LoVo (cell line): ENCODE results near the gene KIF18A.
"Not testable (repeated sequence)": the region's sequence is repeated elsewhere in the genome, so short reads cannot be mapped to it uniquely, and the experiment has no call there.

Source experiments
- DNase-seq: peaks from one replicate; pipeline ENCODE4 v3.0.0-alpha.2; 2016; ENCODE audit warnings: low spot score

Gene KIF18A

DNA sequence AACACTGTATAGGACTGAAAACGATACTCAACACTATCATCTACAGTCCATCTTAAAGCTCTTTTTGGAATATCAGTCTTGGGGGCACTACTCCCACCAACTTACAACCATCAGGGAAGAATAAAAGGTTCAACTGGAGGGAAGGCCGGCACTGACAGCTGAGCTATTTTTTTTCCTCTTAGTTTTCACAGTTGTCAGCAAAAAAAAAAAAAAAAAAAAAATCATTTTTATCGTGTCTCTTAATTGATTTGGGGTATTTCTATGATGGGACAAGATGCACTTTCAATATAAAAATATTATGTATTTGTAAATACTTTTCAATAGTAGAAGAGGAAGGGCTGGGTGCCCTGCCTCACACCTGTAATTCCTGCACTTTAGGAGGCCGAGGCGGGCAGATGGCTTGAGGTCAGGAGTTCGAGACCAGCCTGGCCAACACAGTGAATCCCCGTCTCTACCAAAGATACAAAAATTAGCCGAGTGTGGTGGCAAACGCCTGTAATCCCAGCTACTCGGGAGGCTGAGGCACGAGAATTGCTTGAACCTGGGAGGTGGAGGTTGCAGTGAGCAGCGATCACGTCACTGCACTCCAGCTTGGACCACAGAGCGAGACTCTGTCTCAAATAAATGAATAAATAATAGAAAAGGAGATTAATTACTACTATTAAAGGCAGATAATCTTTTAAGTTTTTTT is 1.5 kb downstream of the KIF18A start:
- DNase-seq, result no peak

DNA sequence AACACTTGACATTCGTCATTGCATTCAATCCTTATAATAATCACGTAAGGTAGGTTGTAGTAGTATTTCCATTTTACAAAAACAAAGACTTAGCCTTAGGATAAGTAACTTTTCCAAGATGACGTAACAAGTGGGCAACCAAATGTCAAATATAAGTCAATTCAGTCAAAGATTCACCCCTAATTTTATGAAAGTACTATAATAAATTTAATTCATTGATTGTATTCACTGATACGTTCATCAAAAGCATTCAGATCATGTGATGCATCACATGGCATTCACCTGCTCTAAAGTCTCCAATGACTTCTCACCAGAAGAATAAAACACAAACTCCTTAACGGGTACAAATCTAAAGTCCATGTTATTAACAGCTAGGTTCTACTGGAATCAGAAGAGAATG is 2.1 kb downstream of the KIF18A start:
- DNase-seq, result no peak

DNA sequence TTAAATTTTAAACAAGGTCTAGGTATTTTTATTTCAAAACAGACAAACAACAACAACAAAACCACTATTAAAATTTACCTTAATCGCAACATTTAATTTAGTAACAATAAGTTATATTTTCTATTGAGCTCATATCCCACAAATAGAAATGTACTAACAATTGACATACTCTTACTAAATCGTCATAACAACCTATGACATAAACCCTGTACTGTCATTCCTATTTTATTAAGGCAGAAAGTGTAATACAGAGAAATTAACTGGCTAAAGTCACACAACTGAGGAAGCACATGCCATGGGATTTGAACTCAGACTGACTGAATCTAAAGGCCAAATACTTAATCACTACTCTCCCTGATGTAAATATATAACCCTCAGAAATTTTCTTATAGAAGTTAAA is 3.0 kb downstream of the KIF18A start:
- no peak for DNase-seq

DNA sequence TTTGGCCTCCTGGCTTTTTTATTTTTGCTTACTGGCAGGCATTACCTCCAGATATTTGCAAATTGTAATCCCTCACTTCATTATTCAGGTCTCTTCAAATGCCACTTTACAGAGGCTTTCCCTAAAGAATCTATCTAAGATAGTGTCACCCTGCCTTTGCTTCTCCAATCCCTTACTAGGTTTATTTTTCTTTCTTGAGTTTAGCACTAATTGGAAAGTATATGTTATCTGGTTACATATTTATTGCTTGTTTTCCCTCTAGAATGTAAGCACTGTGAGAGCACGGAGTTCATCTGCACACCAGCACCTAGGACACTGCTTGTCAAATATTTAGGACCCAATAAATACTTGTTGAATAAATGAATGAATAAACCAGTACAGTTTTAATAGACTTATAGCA is 3.5 kb downstream of the KIF18A start:
- no peak for DNase-seq

DNA sequence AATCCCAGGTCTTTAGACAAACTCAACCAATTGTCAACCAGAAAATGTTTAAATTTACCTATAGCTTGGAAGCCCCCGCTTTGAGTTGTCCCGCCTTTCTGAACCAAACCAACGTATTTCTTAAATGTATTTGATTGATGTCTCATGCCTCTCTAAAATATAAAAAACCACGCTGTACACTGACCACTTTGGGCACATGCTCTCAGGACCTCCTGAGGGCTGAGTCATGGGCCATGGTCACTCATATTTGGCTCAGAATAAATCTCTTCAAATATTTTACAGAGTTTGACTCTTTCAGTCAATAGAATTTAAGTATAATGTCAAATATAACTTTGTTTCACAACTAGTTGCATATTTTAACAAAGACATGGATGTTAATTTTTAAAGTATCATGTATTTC is 5.7 kb downstream of the KIF18A start:
- DNase-seq, result not testable (repeated sequence)

DNA sequence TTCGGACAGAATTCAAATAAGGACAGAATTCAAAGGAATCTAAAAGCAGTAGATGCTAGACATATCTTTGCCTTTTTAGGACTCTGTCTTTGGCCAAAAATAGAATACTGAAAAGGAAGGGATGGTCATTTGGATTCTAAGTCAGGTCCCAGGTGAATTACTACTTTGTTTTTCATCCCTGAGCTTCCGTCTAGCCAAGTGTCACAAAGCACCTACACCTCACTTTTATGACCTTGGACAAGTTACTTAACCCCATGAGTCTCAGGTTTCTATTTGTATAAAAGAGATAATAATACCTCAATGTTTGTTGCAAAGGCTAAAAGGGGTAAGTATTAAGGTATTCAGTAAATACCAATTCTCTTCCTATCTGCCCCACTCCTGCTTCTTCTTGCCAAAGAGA is 7.3 kb downstream of the KIF18A start:
- DNase-seq, result no peak

DNA sequence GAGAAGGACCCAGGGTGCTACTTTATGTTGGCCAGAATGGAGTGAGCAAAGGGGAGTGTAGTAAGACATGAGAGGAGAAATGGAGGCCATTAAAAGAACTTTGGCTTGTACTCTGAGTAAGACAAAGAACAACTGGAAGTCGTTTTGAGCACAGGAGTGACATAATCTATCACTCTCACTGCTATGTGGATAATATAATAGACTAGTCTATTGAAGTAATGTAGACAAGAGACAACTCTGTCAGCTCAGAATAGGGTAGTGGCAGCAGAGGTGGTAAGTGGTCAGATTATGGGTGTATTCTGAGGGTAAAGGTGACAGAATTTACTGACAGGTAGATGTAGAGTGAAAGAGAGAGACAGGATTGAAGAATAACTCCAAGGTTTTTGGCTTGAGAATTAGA is 8.2 kb downstream of the KIF18A start:
- no peak for DNase-seq

DNA sequence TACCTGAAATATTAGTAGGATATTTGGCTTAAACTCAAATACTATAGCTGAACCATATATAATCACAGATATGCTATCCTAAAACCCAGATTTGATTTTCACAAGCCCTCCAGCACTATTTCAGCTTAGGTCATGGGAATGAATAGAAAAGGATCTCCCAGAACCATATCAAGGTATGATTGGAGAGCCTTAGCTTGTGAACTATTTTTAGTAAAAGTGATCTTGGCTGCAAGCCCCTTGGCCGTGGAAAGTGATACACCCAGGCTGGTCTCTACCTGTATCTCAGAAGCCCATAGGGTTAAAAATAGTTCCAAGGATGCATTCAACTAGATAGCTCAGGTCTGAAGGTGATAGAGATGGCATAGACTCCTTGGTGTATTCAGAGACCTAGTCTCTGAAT is 9.7 kb downstream of the KIF18A start:
- no peak for DNase-seq

DNA sequence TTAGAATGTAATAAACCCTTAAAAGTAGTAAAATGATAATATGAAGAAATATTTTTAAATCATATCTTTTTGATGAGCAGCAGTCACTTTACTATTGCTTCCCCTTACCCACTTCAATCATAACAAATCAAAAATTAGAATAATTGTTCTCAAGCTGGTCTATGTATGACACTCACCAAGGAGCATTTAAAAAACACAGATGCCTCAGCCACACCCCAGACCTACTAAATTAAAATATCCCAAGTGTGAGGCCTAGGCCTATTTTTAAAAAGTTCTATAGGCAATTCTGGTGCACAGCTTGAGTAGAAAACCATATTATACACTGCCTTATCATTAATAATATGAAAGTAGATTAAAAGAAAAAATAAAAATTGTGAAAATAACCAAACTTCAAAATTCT is 15.2 kb downstream of the KIF18A start:
- DNase-seq, result no peak

DNA sequence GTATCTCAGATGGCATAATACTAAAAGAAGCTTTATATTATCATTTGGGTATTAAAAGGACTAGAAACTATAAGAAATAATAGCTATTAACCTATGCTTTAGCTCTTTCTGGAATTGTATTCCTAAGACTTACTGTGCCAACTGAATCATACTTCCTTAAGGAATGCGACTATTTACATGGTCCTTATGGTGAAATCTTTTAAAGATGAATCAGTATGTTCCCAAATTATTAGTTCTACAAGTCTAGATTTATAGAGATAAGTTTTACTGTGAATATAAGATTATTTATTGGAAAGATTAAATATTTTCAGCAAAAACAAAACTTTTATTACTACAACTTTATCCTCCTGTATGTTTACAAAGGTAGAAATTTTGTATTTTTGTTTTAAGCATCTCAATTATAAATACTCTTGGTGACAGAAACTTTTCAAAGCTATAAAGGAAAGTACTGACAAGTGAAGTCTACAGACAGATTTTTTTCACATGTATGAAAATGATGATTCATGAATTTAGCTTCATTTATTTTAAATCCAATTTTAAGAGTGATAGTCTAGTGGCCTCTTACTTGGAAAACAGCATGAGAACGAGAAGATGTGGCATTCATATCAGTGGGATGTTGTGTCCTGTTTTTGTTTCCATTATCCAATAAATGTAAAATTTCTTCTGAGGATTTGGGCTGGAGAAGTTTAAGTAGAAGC is 17.8 kb downstream of the KIF18A start:
- no peak for DNase-seq

DNA sequence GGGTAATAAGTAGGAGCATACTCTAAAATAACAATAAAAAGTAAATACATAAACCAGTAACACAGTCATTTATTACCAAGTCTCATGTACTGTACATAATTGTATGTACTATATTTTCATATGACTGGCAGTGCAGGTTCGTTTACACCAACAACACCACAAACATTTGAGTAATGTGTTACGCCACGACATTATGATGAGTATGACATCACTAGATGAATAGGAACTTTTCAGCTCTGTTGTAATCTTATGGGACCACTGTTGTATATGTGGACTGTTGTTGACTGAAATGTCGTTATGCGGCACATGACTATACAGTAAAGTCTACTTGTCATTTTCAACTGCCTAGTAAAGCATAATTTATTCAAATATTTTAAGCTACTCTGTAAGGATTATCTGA is 18.6 kb downstream of the KIF18A start:
- no peak for DNase-seq

DNA sequence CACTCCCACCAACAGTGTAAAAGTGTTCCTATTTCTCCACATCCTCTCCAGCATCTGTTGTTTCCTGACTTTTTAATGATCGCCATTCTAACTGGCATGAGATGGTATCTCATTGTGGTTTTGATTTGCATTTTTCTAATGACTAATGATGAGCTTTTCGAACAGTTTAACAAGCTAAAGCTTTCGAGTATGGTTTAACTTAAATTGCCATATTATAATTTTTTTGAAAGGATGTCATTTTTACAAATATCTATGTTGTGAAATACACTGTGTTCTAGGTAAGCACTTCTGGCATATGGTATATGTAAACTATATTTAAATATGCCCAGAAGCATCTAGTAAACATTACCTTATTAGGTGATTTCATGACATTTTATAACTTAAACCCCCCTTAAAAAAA is 20.3 kb downstream of the KIF18A start:
- DNase-seq, result not testable (repeated sequence)

DNA sequence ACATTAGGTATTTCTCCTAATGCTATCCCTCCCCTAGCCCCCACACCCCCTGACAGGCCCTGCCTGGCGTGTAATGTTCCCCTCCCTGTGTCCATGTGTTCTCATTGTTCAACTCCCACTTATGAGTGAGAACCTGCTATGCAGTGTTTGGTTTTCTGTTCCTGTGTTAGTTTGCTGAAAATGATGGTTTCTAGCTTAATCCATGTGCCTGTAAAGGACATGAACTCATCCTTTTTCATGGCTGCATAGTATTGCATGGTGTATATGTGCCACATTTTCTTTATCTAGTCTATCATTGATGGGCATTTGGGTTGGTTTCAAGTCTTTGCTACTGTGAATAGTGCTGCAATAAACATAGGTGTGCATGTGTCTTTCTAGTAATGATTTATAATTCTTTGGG is 20.8 kb downstream of the KIF18A start:
- not testable (repeated sequence) for DNase-seq

DNA sequence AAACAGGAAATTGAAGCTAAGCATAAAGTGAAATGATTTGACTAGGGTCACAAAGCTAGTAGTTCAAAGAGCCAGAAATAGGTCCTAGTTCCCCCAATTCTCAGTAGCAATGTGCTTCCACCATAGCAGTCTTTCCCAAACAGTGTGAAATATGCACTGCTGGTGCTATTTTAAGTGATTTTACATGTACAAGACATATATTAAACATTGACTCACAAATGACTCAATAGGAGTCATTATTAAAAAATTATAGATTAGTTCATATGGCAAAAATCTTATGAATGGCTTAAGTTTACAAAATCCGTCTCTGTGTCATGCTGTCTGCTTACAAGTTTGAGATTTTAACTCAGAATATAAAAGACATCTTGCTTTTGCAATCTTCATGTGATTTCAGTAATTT is 21.4 kb downstream of the KIF18A start:
- DNase-seq, result no peak

DNA sequence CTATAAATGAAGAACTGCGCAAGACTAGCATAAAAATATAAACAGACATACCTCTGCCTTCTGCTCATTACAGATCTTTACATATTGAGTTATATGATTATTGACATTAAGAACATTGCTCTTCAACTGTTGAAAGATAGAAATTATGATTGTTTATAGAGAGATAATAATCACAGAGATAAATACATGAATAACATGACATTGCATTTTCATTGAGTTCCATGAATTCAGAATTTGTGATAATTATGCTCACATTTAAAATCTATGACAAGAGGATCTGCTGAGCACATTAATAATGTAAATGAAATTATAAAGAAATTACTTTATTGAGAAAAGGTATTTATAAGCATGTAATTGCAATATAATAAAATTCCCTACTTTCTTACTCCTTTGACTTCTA is 24.8 kb downstream of the KIF18A start:
- no peak for DNase-seq

DNA sequence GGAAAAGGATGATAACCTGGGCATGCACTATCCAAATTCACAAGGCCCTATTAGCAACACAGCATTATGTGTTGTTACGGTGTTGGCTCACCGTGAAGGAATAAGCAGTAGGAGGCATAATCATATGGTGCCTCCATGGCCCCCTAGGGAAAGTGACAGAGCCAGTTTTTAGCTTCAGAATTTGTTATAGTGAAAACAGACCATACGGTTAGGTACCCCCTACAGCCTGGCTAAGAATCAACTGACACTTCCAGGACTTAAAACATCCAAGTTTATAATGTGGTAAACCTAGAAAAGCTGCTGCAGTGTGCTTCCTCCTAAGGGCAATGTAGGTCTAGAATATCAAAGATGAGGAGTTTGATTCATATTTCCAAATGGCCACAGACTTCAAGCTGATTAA is 30.4 kb downstream of the KIF18A start:
- DNase-seq, result no peak

DNA sequence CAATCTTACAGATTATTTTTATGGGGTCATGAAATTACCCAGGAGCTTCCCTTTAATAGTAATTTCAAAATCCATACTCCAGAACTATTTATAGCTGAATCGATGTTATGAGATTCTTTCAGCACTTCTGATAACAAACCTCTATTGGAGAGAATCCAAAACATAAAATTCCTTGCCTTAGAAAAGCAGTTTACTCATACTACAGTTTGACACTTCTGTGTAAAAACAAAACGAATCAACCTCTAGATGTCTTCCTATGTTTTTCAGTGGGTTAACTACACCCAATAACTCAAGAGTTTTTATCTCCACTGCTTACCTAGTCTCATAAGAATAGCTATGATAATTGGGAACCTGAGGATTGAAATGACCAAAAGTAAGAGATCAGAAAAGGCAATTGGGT is 35.6 kb downstream of the KIF18A start:
- DNase-seq, result no peak

DNA sequence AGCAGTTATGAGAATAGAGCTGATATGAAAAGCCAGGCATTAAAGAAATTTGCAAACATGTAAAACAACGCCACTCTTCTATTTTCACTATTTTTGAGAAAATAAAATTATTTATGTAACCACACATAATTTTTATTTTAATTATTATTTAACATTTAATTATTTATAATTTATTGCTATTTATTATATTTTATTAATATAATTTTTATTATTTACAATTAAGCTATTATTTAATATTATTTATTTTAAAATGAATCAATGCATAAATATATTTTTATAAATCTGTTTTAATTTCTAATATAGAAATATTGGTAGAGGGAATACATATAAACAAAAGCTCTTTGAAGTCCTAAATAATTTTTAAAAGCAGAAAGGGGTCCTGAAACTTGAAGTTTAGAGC is 36.7 kb downstream of the KIF18A start:
- DNase-seq, result no peak

DNA sequence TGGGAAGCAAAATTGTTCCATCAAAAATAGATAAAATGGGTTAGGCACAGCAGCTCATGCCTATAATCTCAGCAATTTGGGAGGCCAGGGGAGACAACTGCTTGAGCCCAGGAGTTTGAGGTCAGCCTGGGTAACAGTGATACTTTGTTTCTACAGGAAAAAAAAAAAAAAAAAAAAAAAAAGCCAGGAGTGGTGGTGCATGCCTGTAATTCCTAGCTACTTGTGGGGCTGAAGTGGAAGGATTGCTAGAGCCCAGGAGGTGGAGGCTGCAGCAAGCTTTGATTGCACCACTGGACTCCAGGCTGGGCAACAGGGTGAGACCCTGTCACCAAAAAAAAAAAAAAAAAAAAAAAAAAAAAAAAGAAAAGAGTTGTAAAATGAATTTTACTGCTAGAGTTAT is 49.6 kb downstream of the KIF18A start:
- no peak for DNase-seq

DNA sequence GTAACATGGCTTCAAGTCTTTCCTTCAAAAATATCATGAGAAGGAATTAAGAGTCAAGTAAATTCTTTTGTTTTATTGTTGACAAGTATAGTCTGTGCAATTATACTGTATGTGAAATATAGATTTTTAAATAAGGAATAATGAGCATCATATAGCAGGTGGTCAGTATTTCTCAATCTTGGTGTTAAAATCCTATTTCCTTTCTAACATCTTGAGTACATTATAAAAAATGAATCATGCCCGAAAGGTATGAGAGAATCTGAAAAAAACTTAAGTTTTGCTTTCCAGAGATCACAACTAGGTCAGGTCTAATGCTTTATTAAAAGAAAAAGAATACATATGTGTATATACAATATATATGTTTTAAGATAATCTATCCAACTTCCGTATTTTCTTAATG is 53.1 kb downstream of the KIF18A start:
- DNase-seq, result no peak

DNA sequence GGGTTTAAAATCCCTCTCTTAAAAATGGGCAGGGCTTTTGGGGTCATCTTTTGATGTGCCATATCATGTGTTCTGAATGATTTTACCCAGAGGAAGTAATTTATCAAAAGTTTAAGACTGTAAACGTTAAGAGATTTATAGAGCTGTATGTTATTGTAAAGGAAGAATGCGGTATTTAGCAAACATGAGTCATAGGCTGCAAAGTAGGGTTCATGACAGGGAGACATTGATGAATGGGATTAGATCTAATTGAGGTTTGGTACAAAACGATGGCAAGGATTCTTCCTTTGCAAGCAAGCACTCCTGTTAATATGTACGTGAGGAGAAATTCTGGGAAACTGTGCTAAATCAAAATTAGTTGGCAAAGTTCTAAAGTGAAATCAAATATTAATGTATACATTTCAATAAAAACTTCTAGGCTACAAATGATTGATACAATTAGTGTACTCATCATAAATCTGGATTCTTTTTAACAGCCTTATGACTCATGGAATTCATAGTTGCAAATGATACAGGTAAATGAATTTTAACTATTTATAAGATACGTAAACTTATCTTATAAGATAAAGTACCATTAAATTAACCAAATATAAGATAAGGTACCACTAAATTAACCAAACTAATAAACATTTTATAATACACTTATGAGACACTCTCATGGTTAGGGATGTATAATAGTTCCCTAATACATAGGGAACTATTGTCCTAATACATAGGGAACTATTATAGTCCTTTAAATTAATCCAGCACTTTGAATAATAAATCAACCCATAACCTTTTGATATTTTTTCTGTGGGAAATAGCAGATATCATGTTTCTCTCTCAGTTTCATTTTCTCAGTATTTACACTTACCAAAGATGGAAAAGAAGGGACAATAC is 58.4 kb downstream of the KIF18A start:
- DNase-seq, result peak; percentile 46

DNA sequence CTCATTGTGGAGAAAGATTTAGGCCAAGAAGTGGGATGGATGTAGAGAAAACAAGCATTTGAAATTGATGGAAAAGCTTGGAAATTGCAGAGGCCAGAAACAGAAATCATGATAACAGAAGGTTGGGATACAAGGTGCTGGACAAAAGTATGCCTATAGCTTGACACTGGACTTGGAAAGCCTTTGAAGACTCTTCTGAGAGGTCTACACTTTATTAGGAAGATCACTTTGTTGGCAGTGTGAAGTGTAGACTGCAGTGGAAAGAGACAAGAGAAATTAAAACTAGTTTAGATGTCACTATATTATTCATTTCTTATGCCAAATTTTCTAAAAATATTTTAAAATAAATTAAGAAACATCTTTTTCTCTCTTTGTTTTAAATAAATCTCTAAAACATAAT is 59.1 kb downstream of the KIF18A start:
- DNase-seq, result no peak
